ENCODE measurements around the gene MYCBPAP.

Gene MYCBPAP

GRCh38 chr17:50519141-50519834 is 11.0 kb downstream of the MYCBPAP start:
- Histone ChIP-seq H3K4me3 (ENCODE audit: low read depth, low read length, poor library complexity, severe bottlenecking) (no peak overlapping the region), H2AFZ (ENCODE audit: low read length) (no peak overlapping the region), H3K9me2 (ENCODE audit: low read depth, low read length) (no peaks in the 10 kb centered on the region), H3K4me2 (ENCODE audit: low read length) (no peak overlapping the region), H3F3A (ENCODE audit: insufficient read depth, low read length) (no peaks in the 10 kb centered on the region), H3K4me1 (ENCODE audit: insufficient read depth, low read length, severe bottlenecking) (no peaks in the 10 kb centered on the region), H3K9ac (ENCODE audit: low read length) (no peak overlapping the region), H3K27ac (ENCODE audit: low read depth, low read length, poor library complexity, severe bottlenecking) (no peak overlapping the region), H3K79me2 (ENCODE audit: insufficient read depth, low read length) (no peaks in the 10 kb centered on the region), H3K9me3 (ENCODE audit: low read length) (no peaks in the 10 kb centered on the region), H3K36me3 (ENCODE audit: insufficient read depth, low read length) (no peaks in the 10 kb centered on the region), H4K20me1 (ENCODE audit: insufficient read depth, low read length) (no peaks in the 10 kb centered on the region), H3K27me3 (ENCODE audit: insufficient read depth, low read length) (no peaks in the 10 kb centered on the region; the same call in 1 of the 2 replicates)
- TF ChIP-seq EZH2 (IDR thresholded peaks at IDR 0.05; ENCODE audit: borderline replicate concordance, low read length) (no peak), CTCF (IDR thresholded peaks at IDR 0.05; ENCODE audit: low read length) (no peak)

- H3K9me3 ChIP-seq (ENCODE audit: low read length), result no peaks in the 10 kb centered on the region
- no peaks in the 10 kb centered on the region for H3F3A ChIP-seq (ENCODE audit: insufficient read depth, low read length)
- H3K9ac ChIP-seq (ENCODE audit: low read length), result no peak overlapping the region
- H4K20me1 ChIP-seq (ENCODE audit: insufficient read depth, low read length), result no peaks in the 10 kb centered on the region
- no peak overlapping the region for H2AFZ ChIP-seq (ENCODE audit: low read length)
- H3K36me3 ChIP-seq (ENCODE audit: insufficient read depth, low read length), result no peaks in the 10 kb centered on the region
- no peak overlapping the region for H3K4me3 ChIP-seq (ENCODE audit: low read depth, low read length, poor library complexity, severe bottlenecking)
- H3K4me1 ChIP-seq (ENCODE audit: insufficient read depth, low read length, severe bottlenecking), result no peaks in the 10 kb centered on the region
- H3K27me3 ChIP-seq (ENCODE audit: insufficient read depth, low read length), result no peaks in the 10 kb centered on the region
- no peak overlapping the region for H3K27ac ChIP-seq (ENCODE audit: low read depth, low read length, poor library complexity, severe bottlenecking)
- H3K4me2 ChIP-seq (ENCODE audit: low read length), result no peak overlapping the region
- TF ChIP-seq CTCF (IDR thresholded peaks at IDR 0.05; ENCODE audit: low read length), result no peak
- TF ChIP-seq EZH2 (IDR thresholded peaks at IDR 0.05; ENCODE audit: borderline replicate concordance, low read length), result no peak
- no peaks in the 10 kb centered on the region for H3K79me2 ChIP-seq (ENCODE audit: insufficient read depth, low read length)
- H3K9me2 ChIP-seq (ENCODE audit: low read depth, low read length), result no peaks in the 10 kb centered on the region
Measured at GRCh38 chr17:50520483-50520882, 12.2 kb downstream of the MYCBPAP start.

GRCh38 chr17:50521514-50521913 is 13.3 kb downstream of the MYCBPAP start:
- no peaks in the 10 kb centered on the region for H3F3A ChIP-seq (ENCODE audit: insufficient read depth, low read length)
- no peaks in the 10 kb centered on the region for H3K9me3 ChIP-seq (ENCODE audit: low read length)
- H3K27ac ChIP-seq (ENCODE audit: low read depth, low read length, poor library complexity, severe bottlenecking), result no peak overlapping the region
- TF ChIP-seq EZH2 (IDR thresholded peaks at IDR 0.05; ENCODE audit: borderline replicate concordance, low read length) (no peak), CTCF (IDR thresholded peaks at IDR 0.05; ENCODE audit: low read length) (no peak)
- no peaks in the 10 kb centered on the region for H3K79me2 ChIP-seq (ENCODE audit: insufficient read depth, low read length)
- no peaks in the 10 kb centered on the region for H3K9me2 ChIP-seq (ENCODE audit: low read depth, low read length)
- H3K4me2 ChIP-seq (ENCODE audit: low read length), result no peak overlapping the region
- H4K20me1 ChIP-seq (ENCODE audit: insufficient read depth, low read length), result no peaks in the 10 kb centered on the region
- no peaks in the 10 kb centered on the region for H3K4me1 ChIP-seq (ENCODE audit: insufficient read depth, low read length, severe bottlenecking)
- H3K36me3 ChIP-seq (ENCODE audit: insufficient read depth, low read length), result no peaks in the 10 kb centered on the region
- H2AFZ ChIP-seq (ENCODE audit: low read length), result no peak overlapping the region
- H3K9ac ChIP-seq (ENCODE audit: low read length), result no peak overlapping the region
- H3K4me3 ChIP-seq (ENCODE audit: low read depth, low read length, poor library complexity, severe bottlenecking), result no peak overlapping the region
- H3K27me3 ChIP-seq (ENCODE audit: insufficient read depth, low read length), result no peaks in the 10 kb centered on the region
